Keratinocyte (primary cell): ENCODE results near the gene CAPNS1. TPM values are rescaled to one million over a fixed set of nuclear protein-coding genes. Genes with fewer than 3 reads are reported as not detected.

Experiments
- DNase-seq: peaks from one replicate; pipeline ENCODE4 v3.0.0-alpha.2; 2011; ENCODE audit warnings: low read depth, missing footprints, low spot score
- FAIRE-seq: peaks from 2 replicates; lab custom pipeline; 2011; peaks lifted over from hg19 to GRCh38; lab: Jason Lieb, UNC
- H2AFZ ChIP-seq: 2 replicates; pipeline ENCODE4 v1.6.0; 2012; ENCODE audit warnings: low read length, control low read depth, inconsistent platforms; ENCODE audit not compliant: control insufficient read depth
- H3K27ac ChIP-seq: 2 replicates; pipeline ENCODE4 v1.5.1; 2011; ENCODE audit warnings: low read length; ENCODE audit not compliant: control insufficient read depth, insufficient read depth
- H3K27me3 ChIP-seq: 3 replicates; pipeline ENCODE4 v1.6.0; 2011; ENCODE audit warnings: low read length; ENCODE audit not compliant: control insufficient read depth, insufficient read depth; ENCODE audit errors: extremely low read depth
- H3K36me3 ChIP-seq, 2 experiments: 2 replicates in 1 of 2; 3 replicates in 1 of 2; pipeline ENCODE4 v1.5.1; 2011; ENCODE audit warnings: low read length in 2 of 2, mild to moderate bottlenecking in 1 of 2; ENCODE audit not compliant: control insufficient read depth in 2 of 2, insufficient read depth in 2 of 2; ENCODE audit errors: extremely low read depth in 1 of 2
- H3K4me1 ChIP-seq: 3 replicates; pipeline ENCODE4 v1.5.1; 2011; ENCODE audit warnings: low read length; ENCODE audit not compliant: control insufficient read depth, insufficient read depth; ENCODE audit errors: extremely low read depth
- H3K4me2 ChIP-seq: 3 replicates; pipeline ENCODE4 v1.6.0; 2011; ENCODE audit warnings: low read depth, low read length; ENCODE audit not compliant: control insufficient read depth, insufficient read depth; ENCODE audit errors: extremely low read depth
- H3K4me3 ChIP-seq, 3 experiments: fragments of 200-600 bp in 1 of 3; sonication (generic) in 1 of 3; 2 replicates in 2 of 3; 3 replicates in 1 of 3; pipeline ENCODE4 v1.5.1; 2011 to 2016; ENCODE audit warnings: low read length in 3 of 3, mild to moderate bottlenecking in 3 of 3, control low read depth in 2 of 3, inconsistent platforms in 1 of 3, low read depth in 1 of 3, mixed read lengths in 1 of 3, mixed run types in 1 of 3, moderate library complexity in 1 of 3; ENCODE audit not compliant: control insufficient read depth in 2 of 3, insufficient read depth in 2 of 3; ENCODE audit errors: extremely low read depth in 1 of 3
- H3K79me2 ChIP-seq: 2 replicates; pipeline ENCODE4 v1.6.0; 2012; ENCODE audit warnings: low read length; ENCODE audit not compliant: control insufficient read depth, insufficient read depth
- H3K9ac ChIP-seq: 3 replicates; pipeline ENCODE4 v1.6.0; 2011; ENCODE audit warnings: low read length; ENCODE audit not compliant: control insufficient read depth, insufficient read depth; ENCODE audit errors: extremely low read depth
- H3K9me1 ChIP-seq: 3 replicates; pipeline ENCODE4 v1.6.0; 2011; ENCODE audit warnings: low read length; ENCODE audit not compliant: control insufficient read depth, insufficient read depth; ENCODE audit errors: extremely low read depth
- H3K9me3 ChIP-seq: 2 replicates; pipeline ENCODE4 v1.5.1; 2012; ENCODE audit warnings: low read depth, low read length; ENCODE audit not compliant: control insufficient read depth
- H4K20me1 ChIP-seq: 3 replicates; pipeline ENCODE4 v1.6.0; 2011; ENCODE audit warnings: low read length; ENCODE audit not compliant: control insufficient read depth, insufficient read depth; ENCODE audit errors: extremely low read depth
- EZH2 ChIP-seq: IDR thresholded peaks from one replicate; pipeline ENCODE4 v1.6.1; 2012; ENCODE audit warnings: inconsistent platforms, mild to moderate bottlenecking, low read length, moderate library complexity
- dilution Hi-C: fragments of 300-500 bp; cut with MboI; formaldehyde crosslinking; loops from one replicate; pipeline ENCODE4 v1.7.0; 2020; ENCODE audit warnings: low sequenced_read_pairs; ENCODE audit not compliant: extremely low pct_ligation_motif_present
- polyA plus RNA-seq, 5 experiments: library from polyadenylated mRNA; depleted of rRNA in 3 of 5; stranded (reverse) in 3 of 5; stranded (forward) in 1 of 5; unstranded in 1 of 5; fragments of >200 nt; gene quantifications; 1 replicate in 1 of 5; 2 replicates in 3 of 5; 3 replicates in 1 of 5; pipeline versions ENCODE4 v1.2.1 to v1.2.3, GENCODE V29; 2011 to 2012; ENCODE audit warnings: missing spikeins in 2 of 5, low read depth in 1 of 5, low replicate concordance in 1 of 5
- TF ChIP-seq, protein P1 (sequence below), 3 experiments: IDR thresholded peaks in 1 of 3; conservative IDR thresholded peaks in 1 of 3; optimal IDR thresholded peaks in 1 of 3; 2 replicates in 2 of 3; 3 replicates in 1 of 3; pipeline versions ENCODE3 to v1.5.1; 2011; ENCODE audit warnings: low read length in 3 of 3, mild to moderate bottlenecking in 3 of 3, moderate library complexity in 2 of 3, control low read depth in 1 of 3, inconsistent platforms in 1 of 3; ENCODE audit not compliant: insufficient read depth in 2 of 3; ENCODE audit errors: extremely low read depth in 1 of 3

The CAPNS1 gene
- polyA plus RNA-seq, 1 donor (not counting 4 experiments of a cell fraction or from before 2014, with no cell fraction given): 884 TPM

DNA sequence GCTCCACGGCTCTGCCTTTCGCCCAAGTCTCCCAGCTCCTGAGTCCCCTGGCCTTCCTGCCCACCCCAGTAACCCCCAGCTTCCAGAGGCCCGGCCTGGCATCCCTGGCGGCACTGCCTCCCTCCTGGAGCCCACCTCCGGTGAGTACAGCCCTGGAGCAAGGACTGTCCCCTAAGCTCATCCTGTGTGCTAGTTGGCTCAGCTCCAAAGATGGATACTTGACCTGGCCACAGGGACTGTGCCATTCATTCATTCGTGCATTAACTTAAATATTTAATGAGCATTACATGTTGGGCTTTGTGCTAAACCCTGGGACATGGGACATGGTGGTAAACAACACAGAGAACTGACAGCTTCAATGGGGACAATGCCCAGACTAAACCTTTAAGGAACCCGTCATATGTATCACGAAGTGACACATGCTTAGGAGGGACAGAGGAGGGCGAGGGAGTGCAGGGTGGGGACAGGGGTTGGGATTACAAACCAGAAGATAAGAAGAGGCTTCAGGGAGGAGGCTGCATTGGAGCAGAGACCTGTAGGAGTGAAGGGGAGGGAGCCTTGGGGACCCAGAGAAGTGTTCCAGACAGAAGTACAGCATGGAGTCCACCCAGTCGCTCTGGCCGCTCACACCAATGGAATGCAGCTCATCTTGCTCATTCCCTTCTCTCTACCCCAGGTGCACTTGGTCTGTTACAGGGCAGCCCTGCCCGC is 35.9 kb upstream of the CAPNS1 start:
- H3K27ac ChIP-seq: no peak overlapping the region
- H3K4me1 ChIP-seq: peaks cover 23% of the 10 kb centered on the region
- no peaks in the 10 kb centered on the region for H3K9me1 ChIP-seq
- peak overlapping the region; percentile 22 for H3K4me2 ChIP-seq
- H3K4me3 ChIP-seq: no peak overlapping the region
- H3K79me2 ChIP-seq: no peaks in the 10 kb centered on the region
- no peaks in the 10 kb centered on the region for H3K27me3 ChIP-seq
- FAIRE-seq (no peak), DNase-seq (no peak)
- no peak for TF ChIP-seq EZH2
- TF ChIP-seq, protein P1, sequence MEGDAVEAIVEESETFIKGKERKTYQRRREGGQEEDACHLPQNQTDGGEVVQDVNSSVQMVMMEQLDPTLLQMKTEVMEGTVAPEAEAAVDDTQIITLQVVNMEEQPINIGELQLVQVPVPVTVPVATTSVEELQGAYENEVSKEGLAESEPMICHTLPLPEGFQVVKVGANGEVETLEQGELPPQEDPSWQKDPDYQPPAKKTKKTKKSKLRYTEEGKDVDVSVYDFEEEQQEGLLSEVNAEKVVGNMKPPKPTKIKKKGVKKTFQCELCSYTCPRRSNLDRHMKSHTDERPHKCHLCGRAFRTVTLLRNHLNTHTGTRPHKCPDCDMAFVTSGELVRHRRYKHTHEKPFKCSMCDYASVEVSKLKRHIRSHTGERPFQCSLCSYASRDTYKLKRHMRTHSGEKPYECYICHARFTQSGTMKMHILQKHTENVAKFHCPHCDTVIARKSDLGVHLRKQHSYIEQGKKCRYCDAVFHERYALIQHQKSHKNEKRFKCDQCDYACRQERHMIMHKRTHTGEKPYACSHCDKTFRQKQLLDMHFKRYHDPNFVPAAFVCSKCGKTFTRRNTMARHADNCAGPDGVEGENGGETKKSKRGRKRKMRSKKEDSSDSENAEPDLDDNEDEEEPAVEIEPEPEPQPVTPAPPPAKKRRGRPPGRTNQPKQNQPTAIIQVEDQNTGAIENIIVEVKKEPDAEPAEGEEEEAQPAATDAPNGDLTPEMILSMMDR (optimal IDR thresholded peaks at IDR 0.05 in 1 of 3, IDR thresholded peaks at IDR 0.05 in 1 of 3, conservative IDR thresholded peaks at IDR 0.05 in 1 of 3; ENCODE audit: extremely low read depth in 1 of 3, insufficient read depth in 2 of 3, low read length in 3 of 3): no peak
- dilution Hi-C loops: no loop called here
- peaks cover 0 to 19% of the 10 kb centered on the region in 2 experiments for H3K36me3 ChIP-seq
- no peak overlapping the region for H2AFZ ChIP-seq
- H4K20me1 ChIP-seq: no peaks in the 10 kb centered on the region
- H3K9ac ChIP-seq: no peak overlapping the region
- H3K9me3 ChIP-seq: no peaks in the 10 kb centered on the region

DNA sequence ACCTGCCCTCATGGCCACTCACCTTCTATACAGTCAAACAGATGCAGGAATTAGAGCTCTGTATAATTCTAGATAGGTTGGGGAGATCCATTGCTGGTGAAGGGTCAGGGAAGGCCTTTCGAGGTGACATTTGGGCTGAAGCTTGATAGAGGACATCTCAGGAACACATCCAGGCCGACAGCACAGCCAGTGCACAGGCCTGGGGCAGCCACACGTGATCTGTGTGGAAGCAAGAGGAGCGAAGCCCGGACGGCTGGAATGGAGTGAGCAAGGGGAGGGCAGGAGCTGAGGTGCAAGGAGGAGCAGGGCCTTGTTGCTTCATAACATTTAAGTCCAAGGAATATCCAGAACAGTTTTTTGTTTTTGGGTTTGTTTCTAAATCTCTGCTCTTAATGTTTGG is 33.4 kb upstream of the CAPNS1 start:
- dilution Hi-C loops: no loop called here
- H3K4me3 ChIP-seq: no peak overlapping the region

More for the DNA sequence above, 33.4 kb upstream of the CAPNS1 start:
- FAIRE-seq: no peak
- peaks cover 2 to 25% of the 10 kb centered on the region in 2 experiments for H3K36me3 ChIP-seq
- DNase-seq: no peak
- no peak overlapping the region for H3K9ac ChIP-seq
- H3K27me3 ChIP-seq: no peaks in the 10 kb centered on the region
- H3K9me3 ChIP-seq: no peaks in the 10 kb centered on the region
- H3K27ac ChIP-seq: no peak overlapping the region
- no peaks in the 10 kb centered on the region for H3K79me2 ChIP-seq
- H2AFZ ChIP-seq: no peak overlapping the region
- H3K9me1 ChIP-seq: no peaks in the 10 kb centered on the region
- TF ChIP-seq, protein P1 (optimal IDR thresholded peaks at IDR 0.05 in 1 of 3, IDR thresholded peaks at IDR 0.05 in 1 of 3, conservative IDR thresholded peaks at IDR 0.05 in 1 of 3; ENCODE audit: extremely low read depth in 1 of 3, insufficient read depth in 2 of 3, low read length in 3 of 3): no peak
- TF ChIP-seq EZH2: no peak
- H4K20me1 ChIP-seq: peaks cover 3% of the 10 kb centered on the region
- no peak overlapping the region for H3K4me2 ChIP-seq
- H3K4me1 ChIP-seq: peaks cover 17% of the 10 kb centered on the region
